Left lung (tissue), 10 donors: ENCODE results near the gene FGFR1OP2. TPM values are rescaled to one million over a fixed set of nuclear protein-coding genes. Genes with fewer than 3 reads are reported as not detected.

Source experiments
- ATAC-seq: fragments of 200-7000 bp; cut with Tn5 transposase; one replicate; pipeline ENCODE4 v1.9.1; 2020; ENCODE audit warnings: moderate library complexity
- DNase-seq, 4 donors: peaks; one replicate each; pipeline ENCODE4 v3.0.0-alpha.2; 2013 to 2020
- H3K27ac ChIP-seq, 2 donors: fragments of 200-600 bp; sonication (generic) in 1 of 2; one replicate each; pipeline versions ENCODE4 v1.5.0 to v1.8.0; 2020 to 2021
- H3K27me3 ChIP-seq, 2 donors: fragments of 200-600 bp; sonication (generic) in 1 of 2; one replicate each; pipeline versions ENCODE4 v1.5.0 to v1.8.0; 2020 to 2021
- H3K36me3 ChIP-seq, 2 donors: fragments of 200-600 bp; sonication (generic) in 1 of 2; one replicate each; pipeline versions ENCODE4 v1.5.0 to v1.8.0; 2020 to 2021
- H3K4me1 ChIP-seq, 2 donors: fragments of 200-600 bp; one replicate each; pipeline ENCODE4 v1.8.0; 2021
- H3K4me3 ChIP-seq, 2 donors: fragments of 200-600 bp; sonication (generic) in 1 of 2; one replicate each; pipeline versions ENCODE4 v1.5.0 to v1.8.0; 2020 to 2021; ENCODE audit warnings: mild to moderate bottlenecking in 1 of 2
- H3K9me3 ChIP-seq, 2 donors: fragments of 200-600 bp; sonication (generic) in 1 of 2; one replicate each; pipeline versions ENCODE4 v1.5.0 to v1.8.0; 2020 to 2021
- intact Hi-C, 2 donors: fragments of 100-400 bp; cut with DNase I; formaldehyde crosslinking; loops; one replicate each; pipeline versions ENCODE4 v1.11.2 to v1.14.2; 2022
- polyA plus RNA-seq, 6 donors: library from polyadenylated mRNA; unstranded; fragments of 120-200 nt; gene quantifications; one replicate each; pipeline ENCODE4 v1.2.1, GENCODE V29; 2013; ENCODE audit not compliant: insufficient read length in 6 of 6
- total RNA-seq, 2 donors: library from RNA; stranded (reverse); fragmentation: NEBNext Ultra II Directional; extraction: Animal tissue kit (Norgen Biotek cat#: 25700); gene quantifications; one replicate each; pipeline ENCODE4 v1.2.1, GENCODE V29; 2021
- TF ChIP-seq, protein P1 (sequence below), 2 donors: fragments of 200-600 bp; sonication (generic) in 1 of 2; IDR thresholded peaks; one replicate each; pipeline versions ENCODE4 v1.5.0 to v1.8.0; 2021; ENCODE audit warnings: antibody characterized with exemption in 2 of 2
- donor health status: DM: no; HTN: yes; CAD: no.
- donor health status: DM: no; HTN: no; CAD: no.

FGFR1OP2 gene
- total and polyA plus RNA-seq, 8 donors, result 44.0 to 101 (median 83.5) TPM

DNA sequence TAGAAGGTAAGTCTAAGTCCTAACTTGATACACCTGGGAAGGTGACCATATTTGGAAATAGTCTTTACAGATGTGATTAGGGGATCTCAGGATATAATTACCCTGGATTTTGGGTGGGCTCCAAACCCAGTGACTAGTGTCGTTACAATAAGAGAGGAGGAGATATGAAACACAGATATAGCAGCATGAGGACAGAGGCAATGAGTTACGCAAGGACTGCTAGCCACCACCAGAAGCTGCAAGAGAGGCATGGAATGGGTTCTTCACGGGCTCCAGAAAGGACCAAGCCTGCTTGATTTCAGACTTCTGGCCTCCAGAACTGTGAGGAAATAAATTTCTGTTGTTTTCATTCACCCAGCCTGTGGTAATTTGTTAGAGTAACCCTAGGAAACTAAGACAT is 28.6 kb downstream of the FGFR1OP2 start:
- DNase-seq, result no peak
- intact Hi-C loops, result no loop called here

DNA sequence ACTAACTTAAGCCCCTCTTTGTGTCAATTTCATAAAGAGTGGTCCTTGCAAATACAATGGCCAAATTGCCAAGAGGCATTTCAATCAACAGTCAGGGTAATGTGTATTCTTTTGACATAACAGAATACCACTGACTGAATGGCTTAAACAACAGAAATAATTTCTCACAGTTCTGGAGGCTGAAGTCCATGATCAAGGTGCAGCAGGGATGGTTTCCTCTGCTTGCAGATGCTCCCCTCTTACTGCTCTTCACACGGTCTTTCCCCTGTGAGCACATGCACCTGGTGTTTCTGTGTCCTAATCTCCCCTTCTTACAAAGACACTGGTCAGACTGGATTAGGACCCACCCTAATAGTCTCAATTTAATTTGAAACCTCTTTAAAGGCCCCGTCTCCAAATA is 31.9 kb downstream of the FGFR1OP2 start:
- no peak for ATAC-seq
- Histone ChIP-seq H3K4me1 (no peaks in the 10 kb centered on the region), H3K9me3 (no peaks in the 10 kb centered on the region), H3K36me3 (peaks cover 0 to 56% of the 10 kb centered on the region in 2 donors), H3K27me3 (no peaks in the 10 kb centered on the region), H3K4me3 (no peak overlapping the region), H3K27ac (no peak overlapping the region)
- intact Hi-C loops, result no loop called here
- TF ChIP-seq, protein P1, sequence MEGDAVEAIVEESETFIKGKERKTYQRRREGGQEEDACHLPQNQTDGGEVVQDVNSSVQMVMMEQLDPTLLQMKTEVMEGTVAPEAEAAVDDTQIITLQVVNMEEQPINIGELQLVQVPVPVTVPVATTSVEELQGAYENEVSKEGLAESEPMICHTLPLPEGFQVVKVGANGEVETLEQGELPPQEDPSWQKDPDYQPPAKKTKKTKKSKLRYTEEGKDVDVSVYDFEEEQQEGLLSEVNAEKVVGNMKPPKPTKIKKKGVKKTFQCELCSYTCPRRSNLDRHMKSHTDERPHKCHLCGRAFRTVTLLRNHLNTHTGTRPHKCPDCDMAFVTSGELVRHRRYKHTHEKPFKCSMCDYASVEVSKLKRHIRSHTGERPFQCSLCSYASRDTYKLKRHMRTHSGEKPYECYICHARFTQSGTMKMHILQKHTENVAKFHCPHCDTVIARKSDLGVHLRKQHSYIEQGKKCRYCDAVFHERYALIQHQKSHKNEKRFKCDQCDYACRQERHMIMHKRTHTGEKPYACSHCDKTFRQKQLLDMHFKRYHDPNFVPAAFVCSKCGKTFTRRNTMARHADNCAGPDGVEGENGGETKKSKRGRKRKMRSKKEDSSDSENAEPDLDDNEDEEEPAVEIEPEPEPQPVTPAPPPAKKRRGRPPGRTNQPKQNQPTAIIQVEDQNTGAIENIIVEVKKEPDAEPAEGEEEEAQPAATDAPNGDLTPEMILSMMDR (IDR thresholded peaks at IDR 0.05), result no peak
- no peak for DNase-seq

More for the DNA sequence above, 28.6 kb downstream of the FGFR1OP2 start:
- Histone ChIP-seq H3K4me1 (no peaks in the 10 kb centered on the region), H3K27me3 (no peaks in the 10 kb centered on the region), H3K27ac (no peak overlapping the region), H3K36me3 (peaks cover 0 to 64% of the 10 kb centered on the region in 2 donors), H3K9me3 (no peaks in the 10 kb centered on the region), H3K4me3 (no peak overlapping the region)
- TF ChIP-seq, protein P1 (IDR thresholded peaks at IDR 0.05), result no peak
- ATAC-seq, result no peak

DNA sequence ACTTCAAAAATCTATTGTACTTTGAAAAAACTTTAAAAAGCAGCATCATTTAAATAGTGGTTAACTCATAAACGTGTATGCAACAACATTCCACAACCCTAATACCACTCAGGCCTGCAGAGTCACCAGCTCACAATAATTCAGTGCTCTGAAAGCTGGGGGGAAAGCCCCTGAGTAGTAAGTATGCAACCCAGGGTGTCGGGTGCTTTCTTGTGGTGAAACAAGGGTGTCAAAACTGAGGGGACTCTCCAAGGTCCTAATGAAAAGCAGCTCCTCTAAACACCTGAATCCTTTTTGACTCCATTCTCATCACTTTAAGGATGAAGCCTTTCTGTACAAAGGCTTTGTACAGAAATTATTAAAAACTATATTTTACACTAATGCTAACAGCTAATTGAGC is 33.7 kb downstream of the FGFR1OP2 start:
- intact Hi-C loops, result no loop called here
- ATAC-seq (no peak), DNase-seq (no peak)
- no peaks in the 10 kb centered on the region for H3K27me3 ChIP-seq
- TF ChIP-seq, protein P1 (IDR thresholded peaks at IDR 0.05), result no peak
- H3K27ac ChIP-seq, result no peak overlapping the region
- H3K4me3 ChIP-seq, result no peak overlapping the region
- no peaks in the 10 kb centered on the region for H3K9me3 ChIP-seq
- H3K36me3 ChIP-seq, result peaks cover 0 to 59% of the 10 kb centered on the region in 2 donors
- no peaks in the 10 kb centered on the region for H3K4me1 ChIP-seq

DNA sequence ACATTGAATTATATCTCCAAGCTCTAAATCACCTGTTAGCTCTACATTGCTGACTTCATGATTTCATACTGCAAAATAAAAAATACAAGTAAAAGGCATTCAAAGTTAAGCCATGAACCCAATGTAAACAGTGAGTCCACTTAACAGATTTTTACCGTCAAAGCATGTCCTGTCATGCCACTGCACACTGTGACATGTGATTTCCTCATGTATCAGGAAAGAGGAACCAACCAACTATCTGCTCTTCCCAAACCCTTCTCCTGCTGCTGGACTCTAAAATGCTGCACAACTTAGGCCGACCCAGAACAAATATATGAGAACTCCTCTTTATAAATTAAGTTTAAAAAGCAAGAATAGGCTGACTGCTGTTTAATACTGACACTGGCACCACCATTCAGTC is 38.4 kb downstream of the FGFR1OP2 start:
- Histone ChIP-seq H3K4me1 (no peaks in the 10 kb centered on the region), H3K27me3 (no peaks in the 10 kb centered on the region), H3K27ac (peak overlapping the region in 1 of 2 donors; percentile 30), H3K36me3 (peaks cover 0 to 53% of the 10 kb centered on the region in 2 donors), H3K4me3 (no peak overlapping the region), H3K9me3 (no peaks in the 10 kb centered on the region)
- TF ChIP-seq, protein P1 (IDR thresholded peaks at IDR 0.05), result no peak
- ATAC-seq, result peak; percentile 44
- intact Hi-C loops, result no loop called here
- DNase-seq, result no peak

DNA sequence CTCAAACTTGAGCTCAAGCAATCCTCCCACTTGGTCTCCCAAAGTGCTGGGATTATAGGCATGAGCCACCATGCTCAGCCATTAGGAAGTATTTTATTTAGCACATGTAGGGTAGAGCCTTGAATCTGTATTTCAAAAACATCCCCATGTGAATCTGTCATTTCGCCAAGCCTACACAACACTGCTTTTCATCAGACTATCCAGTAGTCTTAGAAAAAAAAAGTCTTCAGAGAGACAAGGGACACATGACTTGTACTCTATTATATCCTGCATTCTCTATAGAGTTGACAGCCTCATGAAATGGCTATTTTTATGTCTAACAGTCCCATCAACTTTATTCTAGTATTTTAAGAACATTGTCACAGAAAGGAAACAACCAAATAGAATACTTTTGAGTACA is 40.5 kb downstream of the FGFR1OP2 start:
- Histone ChIP-seq H3K27ac (no peak overlapping the region), H3K4me1 (no peaks in the 10 kb centered on the region), H3K36me3 (peaks cover 0 to 57% of the 10 kb centered on the region in 2 donors), H3K27me3 (no peaks in the 10 kb centered on the region), H3K4me3 (no peak overlapping the region), H3K9me3 (no peaks in the 10 kb centered on the region)
- TF ChIP-seq, protein P1 (IDR thresholded peaks at IDR 0.05), result no peak
- no peak for ATAC-seq
- no peak for DNase-seq
- intact Hi-C loops, result no loop called here
